ENCODE data around the gene EXOC6B.

EXOC6B gene

DNA sequence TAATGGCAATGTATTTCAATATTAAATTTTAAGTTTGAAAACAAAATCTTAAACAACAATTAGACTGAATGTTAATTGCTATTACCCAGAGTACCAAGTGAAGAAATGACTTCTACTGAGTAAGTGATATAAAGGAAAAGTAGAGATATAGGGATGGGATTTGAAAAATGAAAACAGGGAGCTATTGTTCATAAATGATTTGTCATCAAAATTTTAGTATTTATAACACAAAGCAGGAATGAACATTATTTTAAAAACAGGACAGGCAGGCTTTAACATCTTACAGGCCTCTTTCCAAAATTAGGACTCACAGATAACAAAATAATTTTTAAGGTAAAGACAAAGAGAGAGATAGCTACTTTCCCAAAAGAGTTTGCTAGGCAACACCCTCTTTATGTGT is 3.9 kb downstream of the EXOC6B start:
- FAIRE-seq, result no peak
- no peak for DNase-seq (ENCODE audit: insufficient read length, low spot score)
- TF ChIP-seq POLR2A (IDR thresholded peaks at IDR 0.05; ENCODE audit: low read depth, low read length), result no peak

DNA sequence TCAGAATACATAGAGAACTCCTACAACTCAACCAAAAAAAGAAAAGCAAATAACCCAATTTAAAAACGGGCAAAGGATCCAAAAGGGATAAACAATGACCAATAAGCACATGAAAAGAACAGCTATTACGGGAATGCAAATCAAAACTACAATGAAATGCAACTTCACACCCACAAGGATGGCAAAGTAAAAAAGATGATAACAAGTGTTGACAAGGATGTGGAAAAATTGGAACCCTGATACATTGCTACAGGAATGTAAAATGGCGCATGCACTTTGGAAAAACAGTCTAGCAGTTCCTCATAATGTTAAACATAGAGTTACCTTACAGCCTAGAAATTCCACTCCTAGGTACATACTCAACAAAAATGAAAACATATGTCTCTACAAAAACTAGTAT is 4.7 kb downstream of the EXOC6B start:
- FAIRE-seq (peak; percentile 30), DNase-seq (ENCODE audit: insufficient read length, low spot score) (no peak)
- no peak for TF ChIP-seq POLR2A (IDR thresholded peaks at IDR 0.05; ENCODE audit: low read depth, low read length)

DNA sequence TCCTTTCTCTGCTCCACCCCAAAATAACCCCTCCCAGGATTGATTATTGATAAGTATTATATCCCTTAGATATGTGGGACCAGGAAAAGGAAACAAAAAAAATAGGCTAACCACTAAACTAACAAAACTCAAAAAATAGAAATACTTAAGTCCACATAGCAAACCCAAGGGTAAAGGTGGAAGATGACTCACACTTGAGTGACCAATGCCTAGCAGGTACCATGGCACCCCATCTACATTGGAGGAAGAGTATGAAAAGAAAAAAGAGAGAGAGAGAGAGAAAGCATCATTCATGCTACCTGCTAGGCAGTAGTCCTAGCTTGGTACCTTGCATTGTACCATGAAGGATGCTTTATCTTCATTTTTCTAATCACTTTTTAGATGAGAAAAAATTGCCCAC is 6.3 kb downstream of the EXOC6B start:
- no peak for FAIRE-seq
- no peak for DNase-seq (ENCODE audit: insufficient read length, low spot score)
- no peak for TF ChIP-seq POLR2A (IDR thresholded peaks at IDR 0.05; ENCODE audit: low read depth, low read length)

DNA sequence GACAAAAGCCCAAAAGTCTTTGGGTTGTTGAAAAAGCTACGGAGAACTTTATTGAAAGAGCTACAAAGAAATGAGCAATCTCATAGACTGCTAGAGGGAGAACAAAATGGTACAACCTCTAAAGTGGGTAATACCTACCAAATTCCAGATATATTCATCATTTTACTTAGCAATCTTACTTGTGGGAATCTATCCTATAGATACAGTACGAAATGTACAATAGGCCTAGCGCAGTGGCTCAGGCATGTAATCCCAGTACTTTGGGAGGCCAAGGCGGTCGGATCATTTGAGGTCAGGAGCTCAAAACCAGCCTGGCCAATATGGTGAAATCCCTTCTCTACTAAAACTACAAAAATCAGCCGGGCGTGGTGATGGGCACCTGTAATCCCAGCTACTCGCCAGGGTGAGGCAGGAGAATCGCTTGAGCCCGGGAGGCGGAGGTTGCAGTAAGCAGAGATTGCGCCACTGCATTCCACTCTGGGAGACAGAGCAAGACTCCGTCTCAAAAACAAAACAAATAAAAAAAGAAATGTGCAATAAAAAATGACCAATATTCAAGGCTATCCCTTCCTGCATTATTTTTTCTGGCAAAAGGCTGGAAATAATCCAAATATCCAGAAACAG is 10.1 kb downstream of the EXOC6B start:
- DNase-seq (ENCODE audit: insufficient read length, low spot score) (no peak), FAIRE-seq (peak; percentile 82)

DNA sequence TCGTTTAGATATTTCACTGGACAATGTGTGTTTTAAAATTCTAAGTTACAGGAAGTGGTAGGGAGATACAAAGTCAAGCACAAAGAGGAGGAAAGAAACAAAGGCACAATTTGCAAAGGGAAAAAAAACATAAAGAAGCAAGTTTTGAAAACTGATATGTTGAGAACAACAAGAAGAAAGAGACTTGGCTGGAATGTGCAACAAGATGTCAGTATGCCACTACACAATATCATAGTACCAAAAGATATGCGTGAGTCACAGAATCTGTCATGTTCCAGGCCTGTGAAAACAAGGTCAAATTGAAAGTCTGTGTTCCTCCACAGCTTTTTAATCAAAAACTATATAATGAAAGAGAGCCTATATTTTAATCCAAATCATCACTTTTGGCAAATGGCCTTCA is 12.0 kb downstream of the EXOC6B start:
- FAIRE-seq, result peak; percentile 85
- DNase-seq (ENCODE audit: insufficient read length, low spot score), result no peak
- TF ChIP-seq POLR2A (IDR thresholded peaks at IDR 0.05; ENCODE audit: low read depth, low read length), result no peak

More for the DNA sequence above, 10.1 kb downstream of the EXOC6B start:
- no peak for TF ChIP-seq POLR2A (IDR thresholded peaks at IDR 0.05; ENCODE audit: low read depth, low read length)

DNA sequence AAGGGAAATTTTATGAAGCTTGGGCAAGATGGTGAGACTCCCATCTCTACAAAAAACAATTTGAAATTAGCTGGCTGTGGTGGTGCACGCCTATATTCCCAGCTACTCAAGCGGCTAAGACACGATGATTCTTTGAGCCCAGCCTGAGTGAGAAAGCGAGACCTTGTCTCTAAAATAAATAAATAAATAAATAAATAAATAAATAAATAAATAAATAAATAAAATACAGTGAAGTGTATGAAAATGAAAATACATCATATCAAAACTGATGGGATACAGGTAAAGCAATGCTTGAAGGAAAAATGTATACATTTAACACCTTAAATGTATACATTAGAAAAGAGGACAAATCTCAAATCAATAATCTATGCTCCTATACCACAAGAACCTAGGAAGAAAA is 15.7 kb downstream of the EXOC6B start:
- FAIRE-seq (no peak), DNase-seq (ENCODE audit: insufficient read length, low spot score) (no peak)
- TF ChIP-seq POLR2A (IDR thresholded peaks at IDR 0.05; ENCODE audit: low read depth, low read length), result no peak

DNA sequence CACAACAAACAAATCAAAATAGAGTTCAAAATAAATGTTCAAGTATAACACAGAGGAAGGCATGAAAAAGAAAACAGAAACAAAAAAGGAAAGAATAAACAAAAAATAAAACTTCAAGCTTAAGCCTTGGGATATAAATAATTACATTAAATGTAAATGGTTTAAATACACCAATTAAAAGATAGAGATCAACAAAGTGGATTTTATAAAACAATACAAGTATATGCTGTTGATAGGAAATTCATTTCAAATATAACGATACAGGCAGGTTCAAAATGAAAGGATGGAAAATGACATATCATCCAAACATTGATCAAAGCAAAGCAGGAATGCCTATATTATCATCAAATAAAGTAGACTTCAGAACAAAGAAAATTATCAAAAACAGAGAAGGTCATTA is 16.7 kb downstream of the EXOC6B start:
- no peak for TF ChIP-seq POLR2A (IDR thresholded peaks at IDR 0.05; ENCODE audit: low read depth, low read length)
- no peak for DNase-seq (ENCODE audit: insufficient read length, low spot score)
- no peak for FAIRE-seq

DNA sequence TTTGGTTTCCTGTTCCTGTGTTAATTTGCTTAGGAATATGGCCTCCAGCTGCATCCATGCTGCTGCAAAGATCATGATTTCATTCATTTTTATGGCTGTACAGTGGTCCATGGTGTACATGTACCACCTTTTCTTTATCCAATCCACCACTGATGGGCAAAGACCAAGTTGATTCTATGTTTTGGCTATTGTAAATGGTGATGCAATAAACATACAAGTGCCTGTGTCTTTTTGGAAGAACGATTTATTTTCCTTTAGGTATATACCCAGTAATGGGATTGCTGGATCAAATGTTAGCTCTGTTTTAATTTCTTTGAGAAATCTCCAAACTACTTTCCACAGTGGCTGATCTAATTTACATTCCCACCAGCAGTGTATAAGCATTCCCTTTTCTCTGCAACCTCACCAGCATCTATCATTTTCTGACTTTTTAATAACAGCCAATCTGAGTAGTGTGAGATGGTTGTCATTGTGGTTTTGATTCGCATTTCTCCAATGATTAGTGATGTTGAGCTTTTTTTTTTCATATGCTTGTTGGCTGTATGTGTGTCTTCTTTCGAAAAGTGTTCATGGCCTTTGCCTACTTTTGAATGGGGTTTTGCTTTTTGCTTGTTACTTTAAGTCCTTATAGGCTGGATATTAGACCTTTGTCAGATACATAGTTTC is 19.4 kb downstream of the EXOC6B start:
- TF ChIP-seq POLR2A (IDR thresholded peaks at IDR 0.05; ENCODE audit: low read depth, low read length), result no peak
- DNase-seq (ENCODE audit: insufficient read length, low spot score), result no peak
- FAIRE-seq, result peak; percentile 36

DNA sequence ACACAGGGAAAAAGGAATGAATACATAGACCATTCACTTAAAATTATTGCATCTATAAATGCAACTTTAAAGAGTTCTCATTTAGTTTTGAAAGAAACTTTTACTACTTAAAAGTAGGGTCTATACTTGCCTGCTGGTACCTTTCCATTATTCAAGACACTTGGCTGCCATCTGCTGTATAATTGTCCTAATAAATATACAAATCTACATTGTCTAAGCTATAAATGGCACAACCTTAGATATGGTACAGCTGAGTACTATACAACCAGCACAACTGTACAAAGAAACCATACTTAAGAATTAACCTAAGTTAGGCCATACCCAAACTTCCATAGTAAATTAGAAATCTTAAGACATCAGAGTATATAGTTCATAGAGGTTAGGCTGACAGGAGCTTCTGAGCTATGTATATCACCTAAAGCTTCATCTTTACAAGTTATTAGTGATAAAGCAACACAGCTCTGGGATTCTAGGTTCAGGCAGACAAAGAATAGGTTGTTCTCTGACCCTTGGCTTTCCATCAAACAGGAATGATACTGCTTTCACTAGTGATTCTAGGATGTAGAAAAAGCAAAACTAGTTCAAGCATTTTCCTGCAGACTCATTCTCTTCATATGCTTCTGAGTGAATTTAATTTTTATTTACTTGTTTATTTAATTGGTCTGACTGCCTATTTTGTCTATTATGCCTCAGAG is 22.1 kb downstream of the EXOC6B start:
- DNase-seq (ENCODE audit: insufficient read length, low spot score), result no peak
- FAIRE-seq, result peak; percentile 67
- no peak for TF ChIP-seq POLR2A (IDR thresholded peaks at IDR 0.05; ENCODE audit: low read depth, low read length)

DNA sequence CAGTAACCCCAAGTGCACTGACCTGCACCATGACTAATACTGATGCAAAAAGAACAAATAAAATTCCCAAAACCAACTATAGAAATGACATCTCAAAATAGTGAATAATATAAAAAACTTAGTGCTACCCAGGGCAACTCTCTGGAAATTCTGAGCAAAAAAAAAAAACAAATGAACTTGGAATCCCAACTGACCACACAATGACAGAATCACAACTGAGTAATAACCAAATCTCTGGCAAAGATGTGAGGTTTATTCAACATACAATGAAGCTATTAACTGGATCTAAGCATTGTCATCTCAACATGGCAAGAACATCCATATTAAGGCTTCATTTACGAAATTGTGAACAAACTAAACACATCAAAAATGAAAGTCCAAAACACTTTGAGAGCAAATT is 22.7 kb downstream of the EXOC6B start:
- no peak for TF ChIP-seq POLR2A (IDR thresholded peaks at IDR 0.05; ENCODE audit: low read depth, low read length)
- DNase-seq (ENCODE audit: insufficient read length, low spot score), result no peak
- FAIRE-seq, result peak; percentile 90

DNA sequence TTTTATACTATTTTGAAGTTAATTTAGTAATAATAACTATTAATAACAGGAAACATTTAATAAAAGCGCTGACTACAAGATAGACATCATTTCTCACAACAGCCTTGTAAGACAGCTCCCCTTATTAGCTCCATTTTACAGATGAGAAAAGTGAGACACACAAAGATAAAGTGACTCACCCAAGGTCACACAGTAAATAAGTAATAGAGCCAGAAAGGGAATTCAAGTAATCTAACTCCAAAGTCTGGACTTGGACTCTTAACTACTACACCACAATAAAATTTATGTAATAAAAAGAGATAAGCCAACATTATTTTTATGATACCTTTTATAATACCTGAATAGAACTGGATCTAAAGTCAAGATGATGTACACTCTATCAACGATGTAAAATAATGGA is 25.3 kb downstream of the EXOC6B start:
- TF ChIP-seq POLR2A (IDR thresholded peaks at IDR 0.05; ENCODE audit: low read depth, low read length), result no peak

DNA sequence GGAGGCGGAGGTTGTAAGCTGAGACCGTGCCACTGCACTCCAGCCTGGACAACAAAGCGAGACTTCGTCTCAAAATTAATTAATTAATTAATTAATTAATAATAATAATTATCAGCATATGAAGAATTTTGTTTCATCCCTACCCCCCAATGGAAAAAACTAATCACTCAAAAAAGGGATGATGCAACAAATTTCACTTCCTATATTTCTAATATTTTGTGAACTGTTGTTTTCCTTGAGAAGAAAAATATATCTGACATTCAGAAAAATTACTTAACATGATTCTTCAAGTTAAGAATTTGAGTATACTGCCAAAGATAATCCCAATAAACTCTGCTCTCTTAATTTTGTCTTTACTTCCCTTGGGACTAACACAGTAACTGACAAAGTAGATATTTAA is 28.1 kb downstream of the EXOC6B start:
- TF ChIP-seq POLR2A (IDR thresholded peaks at IDR 0.05; ENCODE audit: low read depth, low read length), result no peak
- no peak for DNase-seq (ENCODE audit: insufficient read length, low spot score)
- FAIRE-seq, result no peak

More for the DNA sequence above, 25.3 kb downstream of the EXOC6B start:
- FAIRE-seq (no peak), DNase-seq (ENCODE audit: insufficient read length, low spot score) (no peak)

DNA sequence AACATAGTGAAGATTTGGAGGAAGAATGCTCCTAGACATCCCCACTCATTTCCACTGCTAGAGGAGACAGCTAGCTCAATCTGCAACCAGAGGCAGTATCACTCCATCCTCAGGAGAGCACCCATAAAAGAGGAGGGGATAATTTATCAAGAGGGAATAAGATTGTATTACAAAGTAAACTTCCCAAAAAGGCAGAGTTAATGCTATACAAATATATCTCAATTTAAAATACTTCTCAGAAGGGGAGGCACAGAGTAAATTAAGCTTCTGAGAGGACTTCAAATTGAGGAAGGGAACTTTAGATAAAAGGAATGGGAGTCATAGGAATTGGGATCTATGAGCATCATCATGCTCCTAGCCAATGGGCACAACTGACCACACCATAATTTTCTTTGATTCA is 29.1 kb downstream of the EXOC6B start:
- DNase-seq (ENCODE audit: insufficient read length, low spot score) (no peak), FAIRE-seq (no peak)
- no peak for TF ChIP-seq POLR2A (IDR thresholded peaks at IDR 0.05; ENCODE audit: low read depth, low read length)

DNA sequence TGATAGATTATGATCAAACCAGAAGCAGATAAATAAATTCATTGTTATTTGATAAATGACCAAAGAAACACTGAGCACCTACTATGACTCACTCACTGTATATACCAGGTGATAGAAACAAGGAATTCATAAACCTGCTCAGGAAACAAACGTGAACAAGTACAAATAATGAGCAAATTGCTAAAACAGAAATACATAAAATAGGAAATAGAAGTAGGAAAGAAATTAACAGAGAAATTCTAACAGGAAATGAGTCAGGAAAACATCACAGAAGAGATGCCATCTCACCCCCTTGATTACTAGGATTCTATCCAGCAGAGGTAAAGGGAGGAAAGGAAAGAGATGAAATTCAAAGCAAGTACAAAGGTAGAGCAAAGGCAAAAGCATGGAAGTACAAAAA is 31.3 kb downstream of the EXOC6B start:
- DNase-seq (ENCODE audit: insufficient read length, low spot score), result no peak
- no peak for TF ChIP-seq POLR2A (IDR thresholded peaks at IDR 0.05; ENCODE audit: low read depth, low read length)
- FAIRE-seq, result peak; percentile 75
